Adipocyte (in vitro differentiated cells): ENCODE data around the gene ARFGEF3.

ENCODE experiments used
- DNase-seq: peaks from one replicate; pipeline ENCODE4 v3.0.0-alpha.2; 2015; ENCODE audit warnings: low read depth
- H3K27me3 ChIP-seq: replicated peaks from 2 replicates; pipeline ENCODE4 v1.7.0; 2013; ENCODE audit warnings: mild to moderate bottlenecking, low read length, moderate library complexity; ENCODE audit not compliant: control insufficient read depth, insufficient read depth
- H3K36me3 ChIP-seq: 2 replicates; pipeline ENCODE4 v1.7.0; 2013; ENCODE audit warnings: low read length, mild to moderate bottlenecking, moderate library complexity; ENCODE audit not compliant: control insufficient read depth, insufficient read depth, severe bottlenecking
- H3K4me1 ChIP-seq: 2 replicates; pipeline ENCODE4 v1.7.0; 2013; ENCODE audit warnings: mild to moderate bottlenecking, low read length, moderate library complexity; ENCODE audit not compliant: control insufficient read depth, insufficient read depth
- H3K4me3 ChIP-seq: 2 replicates; pipeline ENCODE4 v1.7.0; 2013; ENCODE audit warnings: mild to moderate bottlenecking, low read length, moderate library complexity
- H3K9ac ChIP-seq: 2 replicates; pipeline ENCODE4 v1.7.0; 2013; ENCODE audit warnings: mild to moderate bottlenecking, low read length, moderate library complexity
- H3K9me3 ChIP-seq: 2 replicates; pipeline ENCODE4 v1.7.0; 2013; ENCODE audit warnings: mild to moderate bottlenecking, low read length, moderate library complexity; ENCODE audit not compliant: control insufficient read depth

The ARFGEF3 gene

DNA sequence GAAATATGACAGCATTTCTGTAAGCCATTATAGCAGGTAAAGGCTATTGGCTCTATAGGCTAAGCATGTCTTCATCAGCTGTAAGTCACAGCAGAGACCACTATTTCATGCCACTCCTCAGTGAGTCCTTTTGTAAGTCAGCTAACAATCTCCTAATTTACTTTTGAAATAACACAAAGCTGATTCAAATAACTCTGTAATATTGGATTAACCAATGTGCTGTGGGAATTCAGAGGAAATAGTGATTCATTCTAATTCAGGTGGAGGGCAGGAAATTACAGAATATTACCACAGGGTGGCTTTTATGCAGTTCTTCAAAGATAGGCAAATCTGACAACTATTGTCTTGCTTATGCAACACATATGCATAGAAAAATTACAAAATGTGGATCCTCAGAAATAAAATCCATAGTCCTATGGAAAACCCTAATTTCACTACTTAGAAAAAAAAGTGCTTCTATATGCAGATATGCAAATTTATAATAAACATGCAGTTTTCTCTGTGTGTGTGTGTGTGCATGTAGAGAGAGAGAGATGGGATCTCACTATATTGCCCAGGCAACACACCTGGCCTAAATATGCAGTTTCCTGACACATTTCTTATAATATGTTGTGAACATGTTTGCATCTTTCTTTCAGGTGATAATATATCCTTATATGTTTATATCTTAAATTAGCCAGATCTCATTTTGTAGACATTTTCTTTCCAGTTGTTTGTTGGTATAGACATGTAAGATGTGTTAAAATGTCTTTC lies 211.1 kb downstream of the ARFGEF3 start:
- DNase-seq, result no peak
- H3K27me3 ChIP-seq, result no peaks in the 10 kb centered on the region
- H3K36me3 ChIP-seq, result no peaks in the 10 kb centered on the region
- no peak overlapping the region for H3K4me3 ChIP-seq
- no peak overlapping the region for H3K9ac ChIP-seq
- H3K4me1 ChIP-seq, result no peaks in the 10 kb centered on the region
- no peaks in the 10 kb centered on the region for H3K9me3 ChIP-seq

DNA sequence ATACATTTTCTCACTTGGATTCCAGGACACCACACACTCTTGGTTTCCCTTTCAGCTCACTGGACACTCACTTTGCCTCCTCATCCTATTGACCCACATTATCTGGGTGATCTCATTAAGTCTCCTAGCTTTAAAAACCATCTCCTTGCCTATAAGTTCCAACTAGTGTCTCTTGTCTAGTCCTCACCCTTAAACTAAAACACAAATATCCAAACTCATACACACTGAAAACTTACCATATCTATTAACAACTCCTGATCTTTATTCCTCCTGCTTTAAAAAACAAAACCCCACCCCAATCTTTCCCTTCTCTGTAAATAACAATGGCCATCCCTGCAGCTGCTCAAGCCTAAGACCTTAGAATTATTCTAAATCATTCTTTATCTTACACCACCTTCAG lies 212.5 kb downstream of the ARFGEF3 start:
- H3K4me3 ChIP-seq, result no peak overlapping the region
- no peaks in the 10 kb centered on the region for H3K27me3 ChIP-seq
- DNase-seq, result no peak
- H3K9me3 ChIP-seq, result no peaks in the 10 kb centered on the region
- no peaks in the 10 kb centered on the region for H3K4me1 ChIP-seq
- no peak overlapping the region for H3K9ac ChIP-seq
- no peaks in the 10 kb centered on the region for H3K36me3 ChIP-seq

DNA sequence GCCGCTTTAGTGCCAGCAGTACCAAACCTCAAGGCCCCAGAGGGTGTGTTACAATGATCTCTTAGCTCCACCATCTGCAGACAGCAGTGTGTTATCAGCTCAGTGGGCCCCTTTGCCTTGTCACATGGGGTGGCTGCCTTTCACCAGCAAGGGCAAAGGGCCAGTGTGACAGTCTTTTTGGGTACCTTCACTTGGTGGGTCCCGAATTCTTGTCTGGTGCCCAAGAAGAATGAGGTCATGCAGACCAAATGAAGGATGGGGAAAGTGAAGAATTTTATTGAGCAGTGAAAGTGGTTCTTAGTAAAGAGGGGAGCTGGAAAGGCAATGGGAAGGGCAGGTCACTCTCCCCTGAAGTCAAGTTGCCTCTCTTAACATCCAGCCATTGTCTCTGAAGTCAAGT lies 213.1 kb downstream of the ARFGEF3 start:
- no peak for DNase-seq
- Histone ChIP-seq H3K9ac (no peak overlapping the region), H3K36me3 (no peaks in the 10 kb centered on the region), H3K4me3 (no peak overlapping the region), H3K9me3 (no peaks in the 10 kb centered on the region), H3K4me1 (no peaks in the 10 kb centered on the region), H3K27me3 (no peaks in the 10 kb centered on the region)

DNA sequence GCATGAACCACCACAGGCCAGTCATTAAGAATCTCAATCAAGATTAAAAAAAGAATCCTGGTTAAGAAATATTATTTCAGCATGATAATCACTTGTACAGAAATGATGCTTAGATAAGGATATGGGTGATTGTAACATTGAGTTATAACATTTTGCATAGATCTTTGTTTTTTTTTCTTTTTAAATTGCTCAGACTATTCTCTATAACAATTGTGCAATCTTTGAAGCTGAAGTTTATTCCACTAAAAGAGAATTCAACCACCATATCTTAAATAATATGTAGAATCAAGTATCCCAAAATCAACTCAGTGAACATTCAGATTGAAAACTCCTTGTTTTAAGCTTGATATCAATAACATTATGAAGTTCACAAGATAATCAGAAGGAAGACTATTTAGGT lies 215.3 kb downstream of the ARFGEF3 start:
- H3K36me3 ChIP-seq, result no peaks in the 10 kb centered on the region
- H3K4me1 ChIP-seq, result no peaks in the 10 kb centered on the region
- no peaks in the 10 kb centered on the region for H3K9me3 ChIP-seq
- H3K9ac ChIP-seq, result no peak overlapping the region
- no peak overlapping the region for H3K4me3 ChIP-seq
- H3K27me3 ChIP-seq, result no peaks in the 10 kb centered on the region
- no peak for DNase-seq

DNA sequence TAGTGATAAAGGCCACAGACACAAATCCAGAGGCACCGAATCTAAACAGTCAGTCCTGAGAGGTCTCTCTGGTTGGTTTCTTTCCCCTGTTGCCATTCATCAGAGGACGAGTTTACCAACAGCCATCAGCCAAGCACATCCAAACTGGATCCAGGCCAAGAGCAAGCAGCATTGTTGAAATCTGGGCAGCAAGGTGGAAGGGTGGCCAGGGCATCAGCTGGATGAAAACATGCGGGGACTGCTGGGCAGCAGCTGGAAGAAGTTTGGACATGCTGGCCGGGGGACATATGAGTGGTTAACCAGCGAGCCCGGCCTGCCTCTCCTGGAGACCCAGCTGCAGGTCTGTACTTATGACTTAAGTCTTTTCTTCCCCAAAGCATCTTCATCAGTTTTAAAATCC lies 216.1 kb downstream of the ARFGEF3 start, which contains the start of gene SMIM28:
Gene SMIM28 (plus strand): TSS at position 62 of the 400 bp plus-strand sequence. CDS start 168 bp downstream, at position 230.
- no peaks in the 10 kb centered on the region for H3K27me3 ChIP-seq
- H3K4me3 ChIP-seq, result no peak within 1 kb of the TSS
- no peak for DNase-seq
- no peak within 1 kb of the TSS for H3K9ac ChIP-seq
- no peaks in the 10 kb centered on the region for H3K36me3 ChIP-seq
- no peaks in the 10 kb centered on the region for H3K9me3 ChIP-seq
- no peaks in the 10 kb centered on the region for H3K4me1 ChIP-seq

DNA sequence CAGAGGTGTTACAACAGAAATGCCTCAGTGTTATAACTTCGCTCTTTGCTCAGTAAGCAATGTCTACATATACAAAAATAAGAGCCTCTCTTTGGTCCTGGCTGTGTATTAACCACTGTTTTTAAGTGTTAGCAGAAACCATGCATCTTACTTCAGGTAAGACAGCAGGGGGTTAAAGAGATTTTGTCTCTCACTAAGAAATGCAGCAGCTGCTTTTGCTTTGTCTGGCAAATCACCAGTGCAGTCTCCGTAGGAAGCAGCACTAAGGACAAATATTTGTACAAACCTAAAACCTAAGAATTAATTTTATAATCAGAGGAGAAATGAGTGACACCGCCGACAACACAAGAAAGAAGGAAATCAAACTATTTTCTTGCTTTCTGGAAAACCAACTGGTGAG lies 216.7 kb downstream of the ARFGEF3 start:
- Histone ChIP-seq H3K27me3 (no peaks in the 10 kb centered on the region), H3K9ac (no peak overlapping the region), H3K4me1 (no peaks in the 10 kb centered on the region), H3K4me3 (no peak overlapping the region), H3K9me3 (no peaks in the 10 kb centered on the region), H3K36me3 (no peaks in the 10 kb centered on the region)
- no peak for DNase-seq

DNA sequence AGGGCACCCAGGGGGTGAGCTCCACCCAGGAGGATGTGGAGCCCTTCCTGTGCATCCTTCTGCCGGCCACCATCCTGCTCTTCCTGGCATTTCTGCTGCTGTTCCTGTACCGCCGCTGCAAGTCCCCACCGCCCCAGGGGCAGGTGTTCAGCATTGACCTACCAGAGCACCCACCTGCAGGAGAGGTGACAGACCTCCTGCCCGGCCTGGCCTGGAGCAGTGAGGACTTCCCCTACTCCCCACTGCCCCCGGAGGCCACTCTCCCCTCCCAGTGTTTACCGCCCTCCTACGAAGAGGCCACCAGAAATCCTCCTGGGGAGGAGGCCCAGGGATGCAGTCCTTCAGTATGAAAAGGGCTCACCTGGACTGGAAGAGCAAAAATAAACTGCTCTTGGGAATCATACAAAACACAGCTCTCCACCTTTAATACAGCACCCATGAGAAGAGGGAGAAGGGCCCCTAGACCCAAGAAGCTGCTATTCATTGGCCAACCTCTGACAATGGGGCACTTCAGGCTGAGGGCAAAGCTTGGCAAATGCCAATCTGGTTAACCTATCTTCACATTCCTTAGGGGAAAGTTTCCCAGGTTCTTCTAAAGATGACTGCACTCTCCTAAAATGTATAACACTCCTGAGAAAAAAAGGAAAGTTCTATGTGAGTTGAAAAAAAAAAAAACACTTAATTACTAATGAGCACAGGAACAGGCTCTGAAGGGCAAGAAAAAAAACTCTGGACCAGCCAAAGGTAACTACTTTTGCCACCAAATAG lies 220.9 kb downstream of the ARFGEF3 start:
- DNase-seq, result no peak

DNA sequence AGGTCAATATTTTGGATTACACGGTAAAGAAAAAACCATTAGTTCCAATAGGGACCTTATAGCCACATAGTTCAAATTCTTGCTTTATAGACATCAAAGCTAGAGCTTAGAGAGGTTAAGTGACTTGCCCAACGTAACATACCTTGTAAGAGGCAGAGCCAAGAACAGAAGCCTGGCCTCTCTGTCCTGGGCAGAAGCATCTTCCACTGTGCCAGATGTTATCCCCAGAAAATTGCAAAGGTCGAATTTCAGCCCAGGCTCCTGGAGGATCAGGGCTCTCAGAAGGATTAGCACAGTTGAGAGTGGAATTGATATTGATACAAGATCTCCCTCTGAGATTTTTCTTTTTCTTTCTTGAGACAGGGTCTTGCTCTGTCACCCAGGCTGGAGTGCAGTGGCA lies 222.0 kb downstream of the ARFGEF3 start:
- H3K4me1 ChIP-seq, result no peaks in the 10 kb centered on the region
- H3K36me3 ChIP-seq, result no peaks in the 10 kb centered on the region
- H3K9me3 ChIP-seq, result no peaks in the 10 kb centered on the region
- DNase-seq, result no peak
- no peaks in the 10 kb centered on the region for H3K27me3 ChIP-seq
- H3K9ac ChIP-seq, result no peak overlapping the region
- H3K4me3 ChIP-seq, result no peak overlapping the region

More for the DNA sequence above, 220.9 kb downstream of the ARFGEF3 start:
- H3K27me3 ChIP-seq, result no peaks in the 10 kb centered on the region
- H3K36me3 ChIP-seq, result no peaks in the 10 kb centered on the region
- no peaks in the 10 kb centered on the region for H3K9me3 ChIP-seq
- no peak overlapping the region for H3K4me3 ChIP-seq
- H3K4me1 ChIP-seq, result no peaks in the 10 kb centered on the region
- H3K9ac ChIP-seq, result no peak overlapping the region

DNA sequence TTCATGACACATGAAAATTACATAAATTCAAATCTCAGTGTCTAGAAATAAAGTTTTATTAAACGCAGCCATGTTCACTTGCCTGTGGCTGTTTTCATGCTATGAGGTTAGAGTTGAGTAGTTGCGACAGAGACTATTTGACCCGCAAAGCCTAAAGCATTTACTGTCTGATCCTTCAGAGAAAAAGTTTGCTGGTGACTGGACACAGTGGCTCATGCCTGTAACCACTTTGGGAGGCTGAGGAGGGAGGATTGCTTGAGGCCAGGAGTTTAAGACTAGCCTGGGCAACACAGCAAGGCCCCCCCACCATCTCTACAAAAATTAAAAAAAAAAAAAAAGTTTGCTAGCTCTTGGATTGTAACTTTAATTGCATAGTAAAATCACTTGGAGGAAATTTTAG lies 225.2 kb downstream of the ARFGEF3 start:
- Histone ChIP-seq H3K4me3 (no peak overlapping the region), H3K9ac (no peak overlapping the region), H3K36me3 (no peaks in the 10 kb centered on the region), H3K27me3 (no peaks in the 10 kb centered on the region), H3K9me3 (no peaks in the 10 kb centered on the region), H3K4me1 (no peaks in the 10 kb centered on the region)
- no peak for DNase-seq

DNA sequence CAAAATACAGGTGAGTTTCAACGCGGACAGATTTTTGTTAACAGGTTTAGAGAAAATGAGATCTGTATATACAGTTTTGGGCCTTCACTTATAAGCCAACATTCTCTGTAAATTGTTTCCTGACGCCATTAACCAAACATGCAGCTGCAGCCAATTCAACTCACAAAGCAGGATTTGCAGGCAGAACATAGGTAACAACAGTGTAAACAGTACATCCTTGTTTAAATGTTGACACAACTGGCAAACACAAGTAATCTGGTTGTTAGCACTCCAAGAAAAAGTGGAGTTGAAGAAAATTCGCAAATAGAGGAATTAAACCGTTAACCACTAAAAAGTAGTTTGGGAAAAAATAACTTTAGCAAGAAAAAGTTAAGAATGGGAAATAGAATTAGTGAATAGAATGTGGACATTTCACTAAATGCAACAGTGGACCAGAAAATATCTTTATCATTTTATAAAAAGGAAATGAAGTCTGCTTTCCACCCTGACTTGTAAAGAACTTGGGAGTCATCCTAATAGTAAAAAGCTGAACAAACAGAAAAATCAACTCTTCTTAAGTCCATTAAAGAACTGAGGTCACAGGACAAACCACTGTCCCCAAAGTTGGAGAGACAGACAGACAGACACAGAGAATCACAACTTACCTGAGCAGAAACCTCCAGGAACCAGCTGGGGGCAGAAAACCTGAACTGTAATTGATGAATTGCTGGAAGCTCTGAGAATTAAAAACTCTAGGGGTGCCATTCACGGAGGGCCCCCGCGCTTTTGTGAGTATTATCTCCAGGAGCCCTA lies 226.0 kb downstream of the ARFGEF3 start:
- Histone ChIP-seq H3K9ac (no peak overlapping the region), H3K4me1 (no peaks in the 10 kb centered on the region), H3K27me3 (no peaks in the 10 kb centered on the region), H3K9me3 (no peaks in the 10 kb centered on the region), H3K4me3 (no peak overlapping the region), H3K36me3 (no peaks in the 10 kb centered on the region)
- no peak for DNase-seq

DNA sequence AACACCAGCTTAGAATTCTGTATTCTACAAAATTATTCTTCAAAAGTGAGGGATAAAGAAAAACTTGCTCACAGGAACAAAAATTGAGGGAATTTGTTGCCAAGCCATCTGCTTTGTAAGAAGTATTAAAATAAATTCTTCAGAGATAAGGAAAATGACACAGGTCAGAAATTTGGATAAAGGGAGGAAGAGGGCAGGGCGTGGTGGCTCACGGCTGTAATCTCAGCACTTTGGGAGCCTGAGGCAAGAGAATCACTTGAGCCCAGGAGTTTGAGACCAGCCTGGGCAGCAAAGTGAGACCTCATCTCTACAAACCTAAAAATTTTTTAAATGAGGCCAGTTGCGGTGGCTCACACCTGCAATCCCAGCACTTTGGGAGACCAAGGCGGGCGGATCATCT lies 227.8 kb downstream of the ARFGEF3 start:
- H3K9ac ChIP-seq, result no peak overlapping the region
- no peak overlapping the region for H3K4me3 ChIP-seq
- no peaks in the 10 kb centered on the region for H3K4me1 ChIP-seq
- no peaks in the 10 kb centered on the region for H3K9me3 ChIP-seq
- H3K36me3 ChIP-seq, result no peaks in the 10 kb centered on the region
- H3K27me3 ChIP-seq, result no peaks in the 10 kb centered on the region
- no peak for DNase-seq
